GM23248 (cell line): ENCODE data around the gene SACS. TPM values are rescaled to one million over a fixed set of nuclear protein-coding genes. Genes with fewer than 3 reads are reported as not detected.

Experiments
- DNase-seq: peaks from one replicate; pipeline ENCODE4 v3.0.0-alpha.2; 2015
- H2AFZ ChIP-seq: fragments of 200-600 bp; sonication (generic); 2 replicates; pipeline ENCODE4 v1.6.1; 2016; ENCODE audit warnings: antibody characterized with exemption
- H3F3A ChIP-seq: fragments of 200-600 bp; sonication (generic); 2 replicates; pipeline ENCODE4 v1.6.1; 2016; ENCODE audit warnings: mild to moderate bottlenecking, antibody characterized with exemption, mixed run types; ENCODE audit not compliant: insufficient read depth
- H3K27ac ChIP-seq: fragments of 200-600 bp; sonication (generic); 2 replicates; pipeline ENCODE4 v1.5.1; 2016; ENCODE audit warnings: mild to moderate bottlenecking
- H3K27me3 ChIP-seq: fragments of 200-600 bp; sonication (generic); replicated peaks from 2 replicates; pipeline ENCODE4 v1.6.1; 2016; ENCODE audit warnings: mild to moderate bottlenecking; ENCODE audit not compliant: insufficient read depth
- H3K36me3 ChIP-seq: fragments of 200-600 bp; sonication (generic); 2 replicates; pipeline ENCODE4 v1.6.1; 2016; ENCODE audit warnings: low read depth, mild to moderate bottlenecking
- H3K4me1 ChIP-seq: fragments of 200-600 bp; sonication (generic); 2 replicates; pipeline ENCODE4 v1.6.1; 2016; ENCODE audit warnings: mild to moderate bottlenecking; ENCODE audit not compliant: insufficient read depth
- H3K4me2 ChIP-seq: fragments of 200-600 bp; sonication (generic); one replicate; pipeline ENCODE4 v1.6.1; 2016; ENCODE audit warnings: mild to moderate bottlenecking; ENCODE audit not compliant: unreplicated experiment
- H3K4me3 ChIP-seq: fragments of 200-600 bp; sonication (generic); 2 replicates; pipeline ENCODE4 v1.5.1; 2016; ENCODE audit warnings: mild to moderate bottlenecking
- H3K79me2 ChIP-seq: fragments of 200-600 bp; sonication (generic); 2 replicates; pipeline ENCODE4 v1.6.1; 2016; ENCODE audit warnings: mild to moderate bottlenecking; ENCODE audit not compliant: insufficient read depth
- H3K9ac ChIP-seq: fragments of 200-600 bp; sonication (generic); 2 replicates; pipeline ENCODE4 v1.6.1; 2016; ENCODE audit warnings: mild to moderate bottlenecking
- H3K9me2 ChIP-seq: fragments of 200-600 bp; sonication (generic); 2 replicates; pipeline ENCODE4 v1.6.1; 2016; ENCODE audit warnings: mixed run types, mild to moderate bottlenecking, moderate library complexity; ENCODE audit not compliant: insufficient read depth
- H3K9me3 ChIP-seq: fragments of 200-600 bp; sonication (generic); one replicate; pipeline ENCODE4 v1.6.1; 2017; ENCODE audit warnings: low read depth
- H4K20me1 ChIP-seq: fragments of 200-600 bp; sonication (generic); 2 replicates; pipeline ENCODE4 v1.6.0; 2016; ENCODE audit not compliant: insufficient read depth
- EZH2 ChIP-seq: fragments of 200-600 bp; sonication (generic); IDR thresholded peaks from 2 replicates; pipeline ENCODE4 v1.6.1; 2018; ENCODE audit warnings: antibody characterized with exemption, mild to moderate bottlenecking; ENCODE audit not compliant: insufficient read depth, poor library complexity, severe bottlenecking
- EZH2phosphoT487 ChIP-seq: fragments of 200-600 bp; sonication (generic); IDR thresholded peaks from 2 replicates; pipeline ENCODE4 v1.6.1; 2018; ENCODE audit warnings: antibody characterized with exemption, moderate library complexity, mild to moderate bottlenecking, low read depth; ENCODE audit not compliant: insufficient read depth
- WGBS, 2 experiments: methylation state at CpG; one replicate each; pipeline ENCODE4 v1.1.6; 2015 to 2017; ENCODE audit warnings: low lambda C conversion rate in 2 of 2, low coverage in 1 of 2; ENCODE audit errors: missing lambda C conversion rate in 2 of 2; 5-methylcytosine and 5-hydroxymethylcytosine counted together
- in situ Hi-C: fragments of 300-500 bp; cut with MboI; formaldehyde crosslinking; loops from 2 replicates; pipeline ENCODE4 v1.15.0; 2020
- polyA plus RNA-seq: library from polyadenylated mRNA; unstranded; fragments of >200 nt; fragmentation: Nextera tagmentation; extraction: Ambion mirVana; gene quantifications from 2 replicates; pipeline ENCODE4 v1.2.1, GENCODE V29; 2016
- total RNA-seq: library from RNA; depleted of rRNA; stranded (reverse); fragments of >200 nt; shearing (Covaris generic); gene quantifications from 2 replicates; pipeline ENCODE4 v1.2.3, GENCODE V29; 2014

The SACS gene
- total and polyA plus RNA-seq, 2 experiments from 2014 or later = 8.1 to 45.7 TPM

GRCh38 chr13:23344931-23345595 lies 88.4 kb downstream of the SACS start:
- peaks cover 21% of the 10 kb centered on the region for H3F3A ChIP-seq
- no peak overlapping the region for H2AFZ ChIP-seq
- no peaks in the 10 kb centered on the region for H4K20me1 ChIP-seq
- H3K36me3 ChIP-seq = peaks cover 28% of the 10 kb centered on the region
- H3K9me3 ChIP-seq = no peaks in the 10 kb centered on the region
- H3K4me3 ChIP-seq = no peak overlapping the region
- H3K9me2 ChIP-seq = no peaks in the 10 kb centered on the region
- in situ Hi-C loops = no loop called here
- DNase-seq = no peak
- no peak overlapping the region for H3K4me2 ChIP-seq
- peaks cover 80% of the 10 kb centered on the region for H3K79me2 ChIP-seq
- no peak overlapping the region for H3K27ac ChIP-seq
- 98% methylated on average over 4 of the region's 4 CpGs for WGBS, 2 experiments
- TF ChIP-seq EZH2 (no peak), EZH2phosphoT487 (no peak)
- H3K9ac ChIP-seq = no peak overlapping the region
- peaks cover 21% of the 10 kb centered on the region for H3K4me1 ChIP-seq
- H3K27me3 ChIP-seq = no peaks in the 10 kb centered on the region

- Histone ChIP-seq H3K9ac (no peak overlapping the region), H3K27me3 (no peaks in the 10 kb centered on the region), H3K4me3 (no peak overlapping the region), H3K9me2 (peaks cover 4% of the 10 kb centered on the region; the same call in 1 of the 2 replicates), H3K4me2 (no peak overlapping the region), H3K27ac (no peak overlapping the region), H2AFZ (no peak overlapping the region), H3K79me2 (peaks cover 25% of the 10 kb centered on the region), H3K9me3 (no peaks in the 10 kb centered on the region), H3K36me3 (peaks cover 55% of the 10 kb centered on the region), H3K4me1 (0 out of 2 replicates have a peak, but pooled peaks cover under 1% of the 10 kb centered on the region), H4K20me1 (no peaks in the 10 kb centered on the region), H3F3A (peaks cover 28% of the 10 kb centered on the region)
- 93 to 95% methylated on average over 1 of the region's 1 CpG for WGBS, 2 experiments
- in situ Hi-C loops = no loop called here
- TF ChIP-seq EZH2 (no peak), EZH2phosphoT487 (no peak)
- no peak for DNase-seq
Observed at GRCh38 chr13:23339225-23339624, 94.3 kb downstream of the SACS start.

GRCh38 chr13:23330356-23330755 lies 103.1 kb downstream of the SACS start:
- DNase-seq = no peak
- Histone ChIP-seq H3K4me1 (0 out of 2 replicates have a peak, but pooled peaks cover 8% of the 10 kb centered on the region), H3K9ac (no peak overlapping the region), H3F3A (peaks cover 67% of the 10 kb centered on the region), H3K27ac (no peak overlapping the region), H3K27me3 (no peaks in the 10 kb centered on the region), H4K20me1 (no peaks in the 10 kb centered on the region), H3K36me3 (peaks cover 36% of the 10 kb centered on the region; the same call in 1 of the 2 replicates), H2AFZ (no peak overlapping the region), H3K9me2 (no peaks in the 10 kb centered on the region), H3K4me2 (no peak overlapping the region), H3K4me3 (no peak overlapping the region), H3K9me3 (no peaks in the 10 kb centered on the region), H3K79me2 (no peaks in the 10 kb centered on the region)
- TF ChIP-seq EZH2phosphoT487 (no peak), EZH2 (no peak)
- 99% methylated on average over 6 of the region's 6 CpGs for WGBS, 2 experiments
- in situ Hi-C loops = no loop called here

- H2AFZ ChIP-seq = peak overlapping the region; percentile 71; the same call in 1 of the 2 replicates
- H3K4me2 ChIP-seq = no peak overlapping the region
- H3F3A ChIP-seq = peaks cover 77% of the 10 kb centered on the region
- H3K9me2 ChIP-seq = no peaks in the 10 kb centered on the region
- H3K27ac ChIP-seq = 0 out of 2 replicates have a peak overlapping the region, but pooled peaks have one; percentile 41
- H3K4me1 ChIP-seq = peaks cover 41% of the 10 kb centered on the region
- H3K27me3 ChIP-seq = no peaks in the 10 kb centered on the region
- no peak for DNase-seq
- H3K36me3 ChIP-seq = no peaks in the 10 kb centered on the region
- H3K9ac ChIP-seq = no peak overlapping the region
- in situ Hi-C loops = no loop called here
- no peaks in the 10 kb centered on the region for H4K20me1 ChIP-seq
- 79 to 90% methylated on average over 2 of the region's 2 CpGs for WGBS, 2 experiments
- no peak overlapping the region for H3K4me3 ChIP-seq
- TF ChIP-seq EZH2 = no peak
- TF ChIP-seq EZH2phosphoT487 = no peak
- H3K9me3 ChIP-seq = no peaks in the 10 kb centered on the region
- H3K79me2 ChIP-seq = no peaks in the 10 kb centered on the region
Observed at GRCh38 chr13:23325191-23325590, 108.3 kb downstream of the SACS start.
